ENCODE results near the gene TRPM4. TPM values are rescaled to one million over a fixed set of nuclear protein-coding genes. Genes with fewer than 3 reads are reported as not detected.

Gene TRPM4
- total and polyA plus RNA-seq, 2 experiments from 2014 or later, result 16.5 to 25.7 TPM

- Histone ChIP-seq H3K79me2 (replicated peaks; ENCODE audit: insufficient read depth) (no peaks in the 10 kb centered on the region), H3K27me3 (ENCODE audit: insufficient read depth) (peaks cover 39% of the 10 kb centered on the region), H3K27ac (ENCODE audit: low read depth) (no peak overlapping the region), H3F3A (replicated peaks; ENCODE audit: low read depth) (peaks cover 5% of the 10 kb centered on the region; the same call in 1 of the 2 replicates), H3K4me2 (peak overlapping the region; percentile 91), H3K36me3 (ENCODE audit: insufficient read depth) (no peaks in the 10 kb centered on the region), H2AFZ (no peak overlapping the region), H3K4me3 (peak overlapping the region; percentile 84), H4K20me1 (replicated peaks; ENCODE audit: insufficient read depth) (no peaks in the 10 kb centered on the region; the same call in 1 of the 2 replicates), H3K9me2 (ENCODE audit: insufficient read depth) (no peaks in the 10 kb centered on the region), H3K4me1 (ENCODE audit: insufficient read depth) (peaks cover 7% of the 10 kb centered on the region)
- H3K27me3 Mint-ChIP-seq (ENCODE audit: insufficient read depth, low read depth, poor library complexity), result peaks cover 53% of the 10 kb centered on the region
- H3K4me1 Mint-ChIP-seq, result peaks cover 11% of the 10 kb centered on the region
- H3K27ac Mint-ChIP-seq, result no peak overlapping the region
- H3K36me3 Mint-ChIP-seq (ENCODE audit: low read depth), result no peaks in the 10 kb centered on the region; the same call in 2 of the 3 replicates
- DNase-seq (ENCODE audit: low spot score) (no peak), ATAC-seq (no peak)
- H3K4me3 Mint-ChIP-seq, result peak overlapping the region; percentile 50
- no peaks in the 10 kb centered on the region for H3K9me3 Mint-ChIP-seq
- TF ChIP-seq EZH2phosphoT487 (IDR thresholded peaks at IDR 0.05; ENCODE audit: unreplicated experiment), result no peak
- no peak for TF ChIP-seq JUNB (IDR thresholded peaks at IDR 0.05; ENCODE audit: unreplicated experiment)
- TF ChIP-seq POLR2AphosphoS5 (IDR thresholded peaks at IDR 0.05; ENCODE audit: low read depth), result no peak
- no peak for TF ChIP-seq EZH2 (IDR thresholded peaks at IDR 0.05; ENCODE audit: low read depth, unreplicated experiment)
- TF ChIP-seq ETS1 (IDR thresholded peaks at IDR 0.05), result no peak
- no peak for TF ChIP-seq ZNF331 (CRISPR knock-in tag; IDR thresholded peaks at IDR 0.05; ENCODE audit: low read depth)
- no peak for TF ChIP-seq ZNF462 (CRISPR knock-in tag; IDR thresholded peaks at IDR 0.05)
- TF ChIP-seq CREB1 (CRISPR knock-in tag; IDR thresholded peaks at IDR 0.05; ENCODE audit: low read depth), result no peak
- TF ChIP-seq NANOG (IDR thresholded peaks at IDR 0.05; ENCODE audit: borderline replicate concordance), result no peak
- no peak for TF ChIP-seq ZNF114 (CRISPR knock-in tag; IDR thresholded peaks at IDR 0.05)
- TF ChIP-seq CTCF (conservative IDR thresholded peaks at IDR 0.05; ENCODE audit: low read depth in 2 of 2), result no peak
- no peak for TF ChIP-seq REST (IDR thresholded peaks at IDR 0.05; ENCODE audit: unreplicated experiment)
- no peak for TF ChIP-seq STAT1 (IDR thresholded peaks at IDR 0.05; ENCODE audit: unreplicated experiment)
Observed at GRCh38 chr19:49120325-49120683, 37.3 kb upstream of the TRPM4 start.
